ENCODE results near the gene LGR4.

GRCh38 chr11:27362749-27363575 is 109.6 kb downstream of the LGR4 start, which contains the start of gene CCDC34:
- TF ChIP-seq CTCF (IDR thresholded peaks at IDR 0.05): peak in 1 of 4 experiments; percentile 14
- TF ChIP-seq POLR2A (IDR thresholded peaks at IDR 0.05): peak in 1 of 2 donors; percentile 17

All from uterus (tissue), 2 donors.